Bronchial epithelial cell (primary cell): Measurements from ENCODE around the gene PHKA1. TPM values are rescaled to one million over a fixed set of nuclear protein-coding genes. Genes with fewer than 3 reads are reported as not detected.
"Not testable (repeated sequence)": the region's sequence is repeated elsewhere in the genome, so short reads cannot be mapped to it uniquely, and the experiment has no call there.

Experiments used
- DNase-seq: peaks from one replicate; pipeline ENCODE4 v3.0.0-alpha.2; 2010; ENCODE audit warnings: low read depth
- FAIRE-seq: peaks from 2 replicates; lab custom pipeline; 2011; peaks lifted over from hg19 to GRCh38; lab: Jason Lieb, UNC
- H3K27me3 ChIP-seq: 2 replicates; pipeline ENCODE4 v1.5.1; 2011; ENCODE audit warnings: low read length; ENCODE audit not compliant: control insufficient read depth, insufficient read depth
- H3K36me3 ChIP-seq: 2 replicates; pipeline ENCODE4 v1.5.1; 2011; ENCODE audit warnings: low read length; ENCODE audit not compliant: control insufficient read depth, insufficient read depth
- H3K4me3 ChIP-seq: 2 replicates; pipeline ENCODE4 v1.5.1; 2011; ENCODE audit warnings: mild to moderate bottlenecking, low read depth, low read length, control low read depth
- CTCF ChIP-seq: IDR thresholded peaks from 2 replicates; pipeline ENCODE4 v1.5.1; 2011; ENCODE audit warnings: mild to moderate bottlenecking, moderate library complexity, low read length, control low read depth, inconsistent platforms; ENCODE audit not compliant: insufficient read depth, severe bottlenecking
- total RNA-seq: library from RNA; depleted of rRNA; stranded (reverse); fragments of >200 nt; gene quantifications from 2 replicates; pipeline ENCODE4 v1.2.1, GENCODE V29; 2014

Gene PHKA1
- total RNA-seq, 1 donor from 2014 or later, result 13.4 TPM

- H3K36me3 ChIP-seq, result no peaks in the 10 kb centered on the region
- no peak for FAIRE-seq
- H3K4me3 ChIP-seq, result no peak overlapping the region
- DNase-seq, result no peak
- no peak for TF ChIP-seq CTCF
- H3K27me3 ChIP-seq, result no peaks in the 10 kb centered on the region
Measured at GRCh38 chrX:72676465-72676864, 37.6 kb downstream of the PHKA1 start.

GRCh38 chrX:72673951-72674350, 40.2 kb downstream of the PHKA1 start:
- DNase-seq, H3K4me3 ChIP-seq, FAIRE-seq, H3K36me3 ChIP-seq, H3K27me3 ChIP-seq: not testable (repeated sequence)

GRCh38 chrX:72669508-72669907, 44.6 kb downstream of the PHKA1 start:
- not testable (repeated sequence) for H3K36me3 ChIP-seq, H3K27me3 ChIP-seq, DNase-seq, FAIRE-seq, H3K4me3 ChIP-seq

- DNase-seq (no peak), FAIRE-seq (no peak)
- no peak for TF ChIP-seq CTCF
- Histone ChIP-seq H3K27me3 (no peaks in the 10 kb centered on the region), H3K36me3 (no peaks in the 10 kb centered on the region), H3K4me3 (no peak overlapping the region)
Measured at GRCh38 chrX:72666451-72666850, 47.7 kb downstream of the PHKA1 start.

- DNase-seq, result peak; percentile 42
- FAIRE-seq, result no peak
- TF ChIP-seq CTCF, result no peak
- no peaks in the 10 kb centered on the region for H3K36me3 ChIP-seq
- H3K4me3 ChIP-seq, result no peak overlapping the region
- H3K27me3 ChIP-seq, result no peaks in the 10 kb centered on the region
Measured at GRCh38 chrX:72663737-72664136, 50.4 kb downstream of the PHKA1 start.

- H3K4me3 ChIP-seq, result no peak overlapping the region
- no peaks in the 10 kb centered on the region for H3K36me3 ChIP-seq
- H3K27me3 ChIP-seq, result no peaks in the 10 kb centered on the region
- no peak for FAIRE-seq
- no peak for DNase-seq
- TF ChIP-seq CTCF, result no peak
Measured at GRCh38 chrX:72662020-72662747, 51.9 kb downstream of the PHKA1 start.

GRCh38 chrX:72659723-72660122, 54.4 kb downstream of the PHKA1 start:
- FAIRE-seq (no peak), DNase-seq (no peak)
- Histone ChIP-seq H3K36me3 (no peaks in the 10 kb centered on the region), H3K4me3 (no peak overlapping the region), H3K27me3 (no peaks in the 10 kb centered on the region)
- TF ChIP-seq CTCF, result no peak
